ENCODE data around the gene GRK6. TPM values are rescaled to one million over a fixed set of nuclear protein-coding genes. Genes with fewer than 3 reads are reported as not detected.

GRK6 gene
- total RNA-seq, 3 donors from 2014 or later, result 21.3 to 25.0 (median 22.1) TPM

DNA sequence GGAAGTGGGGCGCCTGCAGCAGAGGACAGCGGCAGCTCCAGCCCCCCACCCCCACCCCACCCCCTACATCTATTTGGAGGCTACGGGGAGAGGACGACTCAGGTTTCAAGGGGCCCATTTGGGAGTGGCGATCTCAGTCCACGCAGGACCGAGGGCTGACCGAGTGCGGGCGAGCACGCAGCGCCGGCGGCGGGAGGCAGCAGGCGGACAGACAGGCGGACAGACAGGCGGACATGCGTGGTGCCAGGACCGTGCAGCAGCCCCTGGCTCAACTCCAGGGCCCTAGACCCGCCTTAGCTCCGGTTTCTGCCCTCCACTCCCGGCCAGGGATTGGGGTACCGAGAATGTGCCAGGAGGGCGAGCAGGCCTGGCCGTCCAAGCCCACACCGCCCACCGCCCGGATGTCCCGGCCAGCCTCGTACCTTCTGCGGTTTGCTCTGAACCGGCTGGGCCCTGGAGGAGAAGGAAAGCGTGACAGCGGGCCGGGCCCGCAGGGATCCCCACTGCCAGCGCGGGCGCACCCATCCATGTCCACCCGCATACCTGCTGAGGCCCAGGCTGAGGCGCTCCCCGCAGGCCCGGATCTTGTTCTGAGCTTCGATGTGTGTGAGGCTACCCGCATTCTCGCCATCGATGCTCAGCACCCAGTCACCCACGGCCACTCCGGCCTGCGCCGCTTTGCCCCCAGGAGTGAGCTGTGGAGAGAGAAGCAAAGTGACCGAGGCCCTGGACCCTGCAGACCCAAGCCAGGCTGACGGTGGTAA is 65.7 kb downstream of the GRK6 start:
- Histone ChIP-seq H3K27me3 (no peaks in the 10 kb centered on the region), H3K4me1 (peaks cover 0 to 16% of the 10 kb centered on the region in 2 donors), H3K9me3 (no peaks in the 10 kb centered on the region), H3K4me3 (peak overlapping the region in 1 of 3 donors; percentile 3), H3K36me3 (no peaks in the 10 kb centered on the region), H3K27ac (peak overlapping the region; percentile 68 to 85)
- intact Hi-C loops (cut with DNase I; ENCODE audit: low total_unique reads), result no loop called here
- TF ChIP-seq, protein P1, sequence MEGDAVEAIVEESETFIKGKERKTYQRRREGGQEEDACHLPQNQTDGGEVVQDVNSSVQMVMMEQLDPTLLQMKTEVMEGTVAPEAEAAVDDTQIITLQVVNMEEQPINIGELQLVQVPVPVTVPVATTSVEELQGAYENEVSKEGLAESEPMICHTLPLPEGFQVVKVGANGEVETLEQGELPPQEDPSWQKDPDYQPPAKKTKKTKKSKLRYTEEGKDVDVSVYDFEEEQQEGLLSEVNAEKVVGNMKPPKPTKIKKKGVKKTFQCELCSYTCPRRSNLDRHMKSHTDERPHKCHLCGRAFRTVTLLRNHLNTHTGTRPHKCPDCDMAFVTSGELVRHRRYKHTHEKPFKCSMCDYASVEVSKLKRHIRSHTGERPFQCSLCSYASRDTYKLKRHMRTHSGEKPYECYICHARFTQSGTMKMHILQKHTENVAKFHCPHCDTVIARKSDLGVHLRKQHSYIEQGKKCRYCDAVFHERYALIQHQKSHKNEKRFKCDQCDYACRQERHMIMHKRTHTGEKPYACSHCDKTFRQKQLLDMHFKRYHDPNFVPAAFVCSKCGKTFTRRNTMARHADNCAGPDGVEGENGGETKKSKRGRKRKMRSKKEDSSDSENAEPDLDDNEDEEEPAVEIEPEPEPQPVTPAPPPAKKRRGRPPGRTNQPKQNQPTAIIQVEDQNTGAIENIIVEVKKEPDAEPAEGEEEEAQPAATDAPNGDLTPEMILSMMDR (IDR thresholded peaks at IDR 0.05), result no peak
- TF ChIP-seq POLR2AphosphoS5 (IDR thresholded peaks at IDR 0.05) (no peak), POLR2A (IDR thresholded peaks at IDR 0.05) (no peak)
- DNase-seq (ENCODE audit: low spot score in 2 of 2), result no peak

Other genes with a start within 250 kb of the GRK6 start
- 10 to 100 TPM; 21.4 to 62.9 (median 36.0) TPM for gene RAB24, start 123.0 kb upstream of the GRK6 start, total RNA-seq
- 10 to 100 TPM; 61.0 to 97.0 (median 68.8) TPM for gene PRELID1, start 122.9 kb upstream of the GRK6 start, total RNA-seq
- 10 to 100 TPM in 1 of 3 donors, 1 to 10 TPM in 2; 4.2 to 10.5 (median 9.4) TPM for gene MXD3, start 114.8 kb upstream of the GRK6 start, total RNA-seq
- 100 to 1,000 TPM; 139 to 188 (median 170) TPM for gene LMAN2, start 75.0 kb upstream of the GRK6 start, total RNA-seq
- 10 to 100 TPM in 2 of 3 donors, 1 to 10 TPM in 1; 9.0 to 16.4 (median 11.3) TPM for gene RGS14, start 68.8 kb upstream of the GRK6 start, total RNA-seq
- not detected for gene SLC34A1, start 42.2 kb upstream of the GRK6 start, total RNA-seq
- gene PFN3, start 26.0 kb upstream of the GRK6 start, total RNA-seq, result not detected
- 1 to 10 TPM in 2 of 3 donors, under 1 TPM in 1; 0.64 to 2.9 (median 2.6) TPM for gene F12, start 17.1 kb upstream of the GRK6 start, total RNA-seq
- 1 to 10 TPM in 2 of 3 donors, under 1 TPM in 1; 0.48 to 2.0 (median 1.3) TPM for gene PRR7, start 20.1 kb downstream of the GRK6 start, total RNA-seq
- 10 to 100 TPM; 30.7 to 94.6 (median 61.3) TPM for gene DBN1, start 47.0 kb downstream of the GRK6 start, total RNA-seq
- gene PDLIM7, start 70.9 kb downstream of the GRK6 start, total RNA-seq, result 10 to 100 TPM; 17.1 to 61.9 (median 42.6) TPM
- 1 to 10 TPM; 1.6 to 7.2 (median 6.6) TPM for gene DOK3, start 83.2 kb downstream of the GRK6 start, total RNA-seq
- gene DDX41, start 90.3 kb downstream of the GRK6 start, total RNA-seq, result 100 to 1,000 TPM in 2 of 3 donors, 10 to 100 TPM in 1; 76.0 to 110 (median 103) TPM
- gene FAM193B, start 127.9 kb downstream of the GRK6 start, total RNA-seq, result 10 to 100 TPM; 35.4 to 81.5 (median 77.0) TPM
- gene TMED9, start 165.5 kb downstream of the GRK6 start, total RNA-seq, result 100 to 1,000 TPM in 1 of 3 donors, 10 to 100 TPM in 2; 75.4 to 109 (median 95.1) TPM
- 10 to 100 TPM; 21.4 to 27.5 (median 22.6) TPM for gene B4GALT7, start 173.5 kb downstream of the GRK6 start, total RNA-seq

All from breast epithelium (tissue), 4 donors.